Measurements from ENCODE around the gene KCNA10. TPM values are rescaled to one million over a fixed set of nuclear protein-coding genes. Genes with fewer than 3 reads are reported as not detected.

The KCNA10 gene
- total RNA-seq, 3 donors from 2014 or later: not detected

DNA sequence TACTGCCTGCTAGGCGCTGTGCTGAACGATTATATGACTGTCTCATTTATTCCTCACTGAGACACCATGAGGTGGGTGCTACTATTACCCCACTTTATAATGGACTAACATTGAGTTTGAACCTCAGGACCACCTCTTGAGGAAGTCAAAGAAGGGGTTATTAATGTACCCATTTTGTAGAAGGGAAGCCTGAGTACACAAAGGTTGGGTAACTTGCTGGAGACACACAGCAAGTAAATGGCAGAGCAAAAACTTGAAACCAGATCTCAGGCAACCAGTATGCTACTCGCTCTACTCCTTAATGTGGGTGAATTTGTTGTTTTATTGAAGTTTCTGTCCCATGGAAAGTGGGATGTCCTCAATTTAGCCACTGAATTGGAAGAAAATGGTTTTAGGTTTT is 30.1 kb downstream of the KCNA10 start:
- no peak overlapping the region for H3K27ac ChIP-seq
- H3K9me3 ChIP-seq: no peaks in the 10 kb centered on the region
- H3K36me3 ChIP-seq: no peaks in the 10 kb centered on the region
- no peaks in the 10 kb centered on the region for H3K4me1 ChIP-seq
- DNase-seq (ENCODE audit: low spot score in 2 of 2): no peak
- TF ChIP-seq POLR2A (IDR thresholded peaks at IDR 0.05): no peak
- TF ChIP-seq CTCF (IDR thresholded peaks at IDR 0.05): no peak
- TF ChIP-seq POLR2AphosphoS5 (IDR thresholded peaks at IDR 0.05): no peak
- peaks cover 0 to 8% of the 10 kb centered on the region in 2 donors for H3K27me3 ChIP-seq
- intact Hi-C loops (cut with DNase I; ENCODE audit: low total_unique reads): no loop called here
- no peak overlapping the region for H3K4me3 ChIP-seq

- Histone ChIP-seq H3K4me1 (no peaks in the 10 kb centered on the region), H3K36me3 (no peaks in the 10 kb centered on the region), H3K9me3 (no peaks in the 10 kb centered on the region), H3K27ac (no peak overlapping the region), H3K4me3 (no peak overlapping the region), H3K27me3 (peaks cover 0 to 15% of the 10 kb centered on the region in 2 donors)
- no peak for TF ChIP-seq CTCF (IDR thresholded peaks at IDR 0.05)
- no peak for TF ChIP-seq POLR2AphosphoS5 (IDR thresholded peaks at IDR 0.05)
- no peak for TF ChIP-seq POLR2A (IDR thresholded peaks at IDR 0.05)
- DNase-seq (ENCODE audit: low spot score in 2 of 2): no peak
- intact Hi-C loops (cut with DNase I; ENCODE audit: low total_unique reads): no loop called here
These were observed 30.8 kb downstream of the KCNA10 start for GRCh38 chr1:110488161-110488560.

GRCh38 chr1:110487726-110488125 is 31.2 kb downstream of the KCNA10 start:
- TF ChIP-seq CTCF (IDR thresholded peaks at IDR 0.05): no peak
- TF ChIP-seq POLR2AphosphoS5 (IDR thresholded peaks at IDR 0.05): no peak
- TF ChIP-seq POLR2A (IDR thresholded peaks at IDR 0.05): no peak
- intact Hi-C loops (cut with DNase I; ENCODE audit: low total_unique reads): no loop called here

GRCh38 chr1:110485725-110486124 is 33.2 kb downstream of the KCNA10 start:
- H3K36me3 ChIP-seq: no peaks in the 10 kb centered on the region
- no peaks in the 10 kb centered on the region for H3K9me3 ChIP-seq
- no peak overlapping the region for H3K4me3 ChIP-seq
- no peak overlapping the region for H3K27ac ChIP-seq
- no peak for DNase-seq (ENCODE audit: low spot score in 2 of 2)
- intact Hi-C loops (cut with DNase I; ENCODE audit: low total_unique reads): no loop called here
- peaks cover 0 to 20% of the 10 kb centered on the region in 2 donors for H3K27me3 ChIP-seq
- H3K4me1 ChIP-seq: no peaks in the 10 kb centered on the region
- no peak for TF ChIP-seq CTCF (IDR thresholded peaks at IDR 0.05)
- TF ChIP-seq POLR2AphosphoS5 (IDR thresholded peaks at IDR 0.05): no peak
- TF ChIP-seq POLR2A (IDR thresholded peaks at IDR 0.05): no peak

More at GRCh38 chr1:110487726-110488125, 31.2 kb downstream of the KCNA10 start:
- Histone ChIP-seq H3K36me3 (no peaks in the 10 kb centered on the region), H3K27me3 (peaks cover 0 to 20% of the 10 kb centered on the region in 2 donors), H3K4me1 (no peaks in the 10 kb centered on the region), H3K9me3 (no peaks in the 10 kb centered on the region), H3K27ac (no peak overlapping the region), H3K4me3 (no peak overlapping the region)
- no peak for DNase-seq (ENCODE audit: low spot score in 2 of 2)

- H3K9me3 ChIP-seq: no peaks in the 10 kb centered on the region
- no peak overlapping the region for H3K27ac ChIP-seq
- intact Hi-C loops (cut with DNase I; ENCODE audit: low total_unique reads): no loop called here
- no peaks in the 10 kb centered on the region for H3K4me1 ChIP-seq
- DNase-seq (ENCODE audit: low spot score in 2 of 2): no peak
- H3K4me3 ChIP-seq: no peak overlapping the region
- TF ChIP-seq POLR2A (IDR thresholded peaks at IDR 0.05) (no peak), POLR2AphosphoS5 (IDR thresholded peaks at IDR 0.05) (no peak), CTCF (IDR thresholded peaks at IDR 0.05) (no peak)
- H3K27me3 ChIP-seq: peaks cover 0 to 20% of the 10 kb centered on the region in 2 donors
- no peaks in the 10 kb centered on the region for H3K36me3 ChIP-seq
These were observed 34.2 kb downstream of the KCNA10 start for GRCh38 chr1:110484801-110485200.
